H1 (cell line): Measurements from ENCODE around the gene KIT.

Source experiments
- BACH1 ChIP-seq: IDR thresholded peaks from 2 replicates; pipeline ENCODE4 v1.6.1; 2012; ENCODE audit warnings: low read length, improper control_type of control experiment
- CHD7 ChIP-seq: fragments of 300-600 bp; sonication (generic); IDR thresholded peaks from 2 replicates; pipeline ENCODE4 v1.7.1; 2012; ENCODE audit warnings: low read length, moderate library complexity, mild to moderate bottlenecking, inconsistent platforms; ENCODE audit not compliant: insufficient replicate concordance
- EP300 ChIP-seq, 2 experiments: IDR thresholded peaks; 1 replicate in 1 of 2; 2 replicates in 1 of 2; pipeline ENCODE4 v1.6.1; 2011 to 2012; ENCODE audit warnings: low read depth in 2 of 2, low read length in 2 of 2, mild to moderate bottlenecking in 2 of 2, borderline replicate concordance in 1 of 2, inconsistent platforms in 1 of 2, moderate library complexity in 1 of 2
- KDM4A ChIP-seq: IDR thresholded peaks from one replicate; pipeline ENCODE4 v1.7.1; 2012; ENCODE audit warnings: low read depth, mild to moderate bottlenecking, moderate library complexity, low read length, inconsistent platforms; ENCODE audit not compliant: severe bottlenecking
- MAFK ChIP-seq: IDR thresholded peaks from 2 replicates; pipeline ENCODE4 v1.6.1; 2012; ENCODE audit warnings: low read depth, mild to moderate bottlenecking, improper control_type of control experiment, low read length
- POLR2A ChIP-seq, 2 experiments: IDR thresholded peaks; 1 replicate in 1 of 2; 2 replicates in 1 of 2; pipeline ENCODE4 v1.6.1; 2011; ENCODE audit warnings: low read depth in 2 of 2, low read length in 2 of 2, mild to moderate bottlenecking in 2 of 2; ENCODE audit errors: control extremely low read depth in 1 of 2
- POLR2AphosphoS5 ChIP-seq: IDR thresholded peaks from 2 replicates; pipeline ENCODE4 v1.6.1; 2011; ENCODE audit warnings: low read depth, low read length

GRCh38 chr4:54664400-54664799 lies 6.6 kb downstream of the KIT start:
- no peak for TF ChIP-seq BACH1
- TF ChIP-seq CHD7, result no peak
- TF ChIP-seq POLR2AphosphoS5, result no peak
- no peak for TF ChIP-seq MAFK
- TF ChIP-seq POLR2A (IDR thresholded peaks at IDR 0.05; ENCODE audit: control extremely low read depth in 1 of 2, low read depth in 2 of 2, low read length in 2 of 2), result no peak
- TF ChIP-seq KDM4A, result no peak
- TF ChIP-seq EP300 (IDR thresholded peaks at IDR 0.05; ENCODE audit: borderline replicate concordance in 1 of 2, low read depth in 2 of 2, low read length in 2 of 2), result no peak
